Neutrophil (primary cell): Measurements from ENCODE around the gene NTSR2.

Experiments used
- H3K27ac ChIP-seq: fragments of 200-600 bp; sonication (generic); 2 replicates; pipeline ENCODE4 v1.5.1; 2016; ENCODE audit warnings: mild to moderate bottlenecking, moderate library complexity
- H3K27me3 ChIP-seq: fragments of 200-600 bp; sonication (generic); 2 replicates; pipeline ENCODE4 v1.6.0; 2016; ENCODE audit warnings: mild to moderate bottlenecking
- H3K36me3 ChIP-seq: fragments of 200-600 bp; sonication (generic); 2 replicates; pipeline ENCODE4 v1.5.1; 2017
- H3K4me1 ChIP-seq, 2 experiments: fragments of 200-600 bp in 1 of 2; sonication (generic) in 1 of 2; 1 replicate in 1 of 2; 2 replicates in 1 of 2; pipeline versions ENCODE4 v1.5.1 to v1.6.1; 2013 to 2016; ENCODE audit warnings: low read depth in 1 of 2, low read length in 1 of 2, mild to moderate bottlenecking in 1 of 2, moderate library complexity in 1 of 2; ENCODE audit not compliant: control insufficient read depth in 1 of 2, insufficient read depth in 1 of 2
- H3K4me3 ChIP-seq, 2 experiments: fragments of 200-600 bp in 1 of 2; sonication (generic) in 1 of 2; 1 replicate in 1 of 2; 2 replicates in 1 of 2; pipeline ENCODE4 v1.5.1; 2013 to 2016; ENCODE audit warnings: low read depth in 1 of 2, low read length in 1 of 2, mild to moderate bottlenecking in 1 of 2, moderate library complexity in 1 of 2
- H3K9me3 ChIP-seq: fragments of 200-600 bp; sonication (generic); 2 replicates; pipeline ENCODE4 v1.5.1; 2016
- CTCF ChIP-seq: fragments of 200-600 bp; sonication (generic); IDR thresholded peaks from 2 replicates; pipeline ENCODE4 v1.5.1; 2016; ENCODE audit warnings: antibody characterized with exemption

NTSR2 gene

GRCh38 chr2:11657646-11658045, 12.3 kb downstream of the NTSR2 start:
- no peak for TF ChIP-seq CTCF
- H3K4me3 ChIP-seq, result no peak overlapping the region
- no peaks in the 10 kb centered on the region for H3K9me3 ChIP-seq
- H3K27me3 ChIP-seq, result peaks cover 3% of the 10 kb centered on the region
- no peaks in the 10 kb centered on the region for H3K4me1 ChIP-seq
- no peak overlapping the region for H3K27ac ChIP-seq
- no peaks in the 10 kb centered on the region for H3K36me3 ChIP-seq

GRCh38 chr2:11657195-11657594, 12.8 kb downstream of the NTSR2 start:
- Histone ChIP-seq H3K27ac (no peak overlapping the region), H3K36me3 (no peaks in the 10 kb centered on the region), H3K4me1 (no peaks in the 10 kb centered on the region), H3K4me3 (no peak overlapping the region), H3K9me3 (no peaks in the 10 kb centered on the region), H3K27me3 (peaks cover 3% of the 10 kb centered on the region)
- no peak for TF ChIP-seq CTCF

- no peaks in the 10 kb centered on the region for H3K36me3 ChIP-seq
- H3K4me3 ChIP-seq, result no peak overlapping the region
- no peak overlapping the region for H3K27ac ChIP-seq
- H3K4me1 ChIP-seq, result no peaks in the 10 kb centered on the region
- TF ChIP-seq CTCF, result no peak
- no peaks in the 10 kb centered on the region for H3K9me3 ChIP-seq
- no peaks in the 10 kb centered on the region for H3K27me3 ChIP-seq
These were observed 13.3 kb downstream of the NTSR2 start for GRCh38 chr2:11656671-11657101.

- H3K4me1 ChIP-seq, result no peaks in the 10 kb centered on the region
- TF ChIP-seq CTCF, result no peak
- H3K27me3 ChIP-seq, result no peaks in the 10 kb centered on the region
- H3K9me3 ChIP-seq, result no peaks in the 10 kb centered on the region
- H3K4me3 ChIP-seq, result no peak overlapping the region
- H3K36me3 ChIP-seq, result no peaks in the 10 kb centered on the region
- H3K27ac ChIP-seq, result no peak overlapping the region
These were observed 13.7 kb downstream of the NTSR2 start for GRCh38 chr2:11656252-11656651.

GRCh38 chr2:11655495-11655894, 14.5 kb downstream of the NTSR2 start:
- no peaks in the 10 kb centered on the region for H3K27me3 ChIP-seq
- H3K4me3 ChIP-seq, result no peak overlapping the region
- no peaks in the 10 kb centered on the region for H3K36me3 ChIP-seq
- no peak for TF ChIP-seq CTCF
- no peaks in the 10 kb centered on the region for H3K9me3 ChIP-seq
- no peaks in the 10 kb centered on the region for H3K4me1 ChIP-seq
- H3K27ac ChIP-seq, result no peak overlapping the region

GRCh38 chr2:11652553-11652952, 17.4 kb downstream of the NTSR2 start:
- H3K27me3 ChIP-seq, result peaks cover 5% of the 10 kb centered on the region
- no peaks in the 10 kb centered on the region for H3K36me3 ChIP-seq
- no peak overlapping the region for H3K4me3 ChIP-seq
- H3K4me1 ChIP-seq, result no peaks in the 10 kb centered on the region
- H3K27ac ChIP-seq, result no peak overlapping the region
- no peaks in the 10 kb centered on the region for H3K9me3 ChIP-seq
- TF ChIP-seq CTCF, result no peak
